Endothelial cell of umbilical vein (primary cell): Measurements from ENCODE around the gene ITPKB. TPM values are rescaled to one million over a fixed set of nuclear protein-coding genes. Genes with fewer than 3 reads are reported as not detected.

Source experiments
- BruUV-seq: library from RNA; stranded (reverse); fragments of 400-500 nt; replicated peaks from 2 replicates; lab custom pipeline; 2021; lab: Mats Ljungman, UMichigan
- CTCF ChIA-PET: fragments of 300-600, 350-600 bp; sonication (Branson Sonifier 250); formaldehyde crosslinking; loops from one replicate; lab custom pipeline; 2021; ENCODE audit warnings: antibody characterized with exemption, inconsistent platforms; lab: Charles Lee
- POLR2A ChIA-PET: fragments of 300-600, 350-600 bp; sonication (Branson Sonifier 250); formaldehyde crosslinking; loops from one replicate; lab custom pipeline; 2021; ENCODE audit warnings: antibody characterized with exemption, inconsistent platforms; lab: Charles Lee
- DNase-seq: peaks from one replicate; pipeline ENCODE4 v3.0.0-alpha.2; 2011; ENCODE audit warnings: low read depth, low spot score
- FAIRE-seq: peaks from 2 replicates; lab custom pipeline; 2011; peaks lifted over from hg19 to GRCh38; lab: Jason Lieb, UNC
- H2AFZ ChIP-seq: 2 replicates; pipeline ENCODE4 v1.6.0; 2012; ENCODE audit warnings: low read depth, low read length, control low read depth, inconsistent platforms
- H3K27ac ChIP-seq: 2 replicates; pipeline ENCODE4 v1.5.1; 2011; ENCODE audit warnings: low read depth, mild to moderate bottlenecking, control low read depth, low read length, moderate library complexity; ENCODE audit not compliant: insufficient read depth
- H3K27me3 ChIP-seq, 2 experiments: 2 replicates each; pipeline versions ENCODE4 v1.6.0 to v1.6.1; 2011; ENCODE audit warnings: low read length in 2 of 2, mixed read lengths in 1 of 2; ENCODE audit not compliant: control insufficient read depth in 2 of 2, insufficient read depth in 2 of 2
- H3K36me3 ChIP-seq, 2 experiments: 2 replicates in 1 of 2; 3 replicates in 1 of 2; pipeline ENCODE4 v1.5.1; 2011; ENCODE audit warnings: low read length in 2 of 2, mild to moderate bottlenecking in 1 of 2, moderate library complexity in 1 of 2; ENCODE audit not compliant: control insufficient read depth in 2 of 2, insufficient read depth in 2 of 2; ENCODE audit errors: extremely low read depth in 1 of 2
- H3K4me1 ChIP-seq: 3 replicates; pipeline ENCODE4 v1.5.1; 2011; ENCODE audit warnings: mild to moderate bottlenecking, low read length; ENCODE audit not compliant: control insufficient read depth, insufficient read depth; ENCODE audit errors: extremely low read depth
- H3K4me2 ChIP-seq: 2 replicates; pipeline ENCODE4 v1.6.1; 2011; ENCODE audit warnings: low read length, control low read depth, mixed read lengths; ENCODE audit not compliant: insufficient read depth
- H3K4me3 ChIP-seq, 3 experiments: fragments of 200-600 bp in 1 of 3; sonication (generic), shearing (Covaris generic) in 1 of 3; replicated peaks in 1 of 3; 2 replicates each; pipeline ENCODE4 v1.5.1; 2011 to 2016; ENCODE audit warnings: control low read depth in 3 of 3, low read length in 3 of 3, mild to moderate bottlenecking in 2 of 3, inconsistent platforms in 1 of 3, low read depth in 1 of 3, moderate library complexity in 1 of 3; ENCODE audit not compliant: insufficient read depth in 1 of 3
- H3K79me2 ChIP-seq: 2 replicates; pipeline ENCODE4 v1.6.0; 2012; ENCODE audit warnings: low read length, inconsistent platforms; ENCODE audit not compliant: control insufficient read depth, insufficient read depth
- H3K9ac ChIP-seq: replicated peaks from 2 replicates; pipeline ENCODE3; 2011; ENCODE audit warnings: low read length, control low read depth; ENCODE audit not compliant: insufficient read depth; ENCODE audit errors: extremely low read depth
- H3K9me1 ChIP-seq: replicated peaks from 3 replicates; pipeline ENCODE4 v1.6.0; 2011; ENCODE audit warnings: mild to moderate bottlenecking, low read length; ENCODE audit not compliant: control insufficient read depth, insufficient read depth; ENCODE audit errors: extremely low read depth
- H3K9me3 ChIP-seq: replicated peaks from 2 replicates; pipeline ENCODE4 v1.5.1; 2012; ENCODE audit warnings: low read length, inconsistent platforms; ENCODE audit not compliant: control insufficient read depth, insufficient read depth
- H4K20me1 ChIP-seq: replicated peaks from 2 replicates; pipeline ENCODE3; 2011; ENCODE audit warnings: mild to moderate bottlenecking, low read length; ENCODE audit not compliant: control insufficient read depth, insufficient read depth; ENCODE audit errors: extremely low read depth
- CTCF ChIP-seq, 2 donors: IDR thresholded peaks; 1 replicate in 1 of 2; 2 replicates in 1 of 2; pipeline ENCODE4 v1.5.1; 2011; ENCODE audit warnings: low read length in 2 of 2, mild to moderate bottlenecking in 2 of 2, moderate library complexity in 2 of 2, control low read depth in 1 of 2, inconsistent platforms in 1 of 2, low read depth in 1 of 2; ENCODE audit not compliant: insufficient read depth in 1 of 2; ENCODE audit errors: extremely low read depth in 1 of 2
- EZH2 ChIP-seq: IDR thresholded peaks from 2 replicates; pipeline ENCODE4 v1.6.1; 2012; ENCODE audit warnings: borderline replicate concordance, low read depth, mild to moderate bottlenecking, moderate library complexity, low read length, inconsistent platforms; ENCODE audit not compliant: severe bottlenecking
- FOS ChIP-seq: IDR thresholded peaks from 2 replicates; pipeline ENCODE4 v1.6.1; 2011; ENCODE audit warnings: mild to moderate bottlenecking, low read length, moderate library complexity, borderline replicate concordance; ENCODE audit not compliant: insufficient read depth
- GATA2 ChIP-seq: IDR thresholded peaks from 2 replicates; pipeline ENCODE4 v1.7.0; 2011; ENCODE audit warnings: low read depth, mild to moderate bottlenecking, moderate library complexity, mixed read lengths, low read length; ENCODE audit not compliant: insufficient read length, insufficient read depth
- JUN ChIP-seq: IDR thresholded peaks from 2 replicates; pipeline ENCODE4 v1.6.1; 2011; ENCODE audit warnings: borderline replicate concordance, low read depth; ENCODE audit not compliant: insufficient read length, insufficient read depth
- MYC ChIP-seq: IDR thresholded peaks from one replicate; pipeline ENCODE4 v1.6.1; 2011; ENCODE audit warnings: mild to moderate bottlenecking, low read depth, low read length
- POLR2A ChIP-seq: IDR thresholded peaks from 2 replicates; pipeline ENCODE4 v1.6.1; 2012; ENCODE audit warnings: low read depth, mild to moderate bottlenecking, control low read depth, low read length
- POLR2AphosphoS5 ChIP-seq: IDR thresholded peaks from 2 replicates; pipeline ENCODE4 v1.6.1; 2012; ENCODE audit warnings: low read depth, mild to moderate bottlenecking, control low read depth, low read length, moderate library complexity; ENCODE audit not compliant: insufficient read depth
- dilution Hi-C: fragments of 300-500 bp; cut with MboI; formaldehyde crosslinking; loops from one replicate; pipeline ENCODE4 v1.15.0; 2019; ENCODE audit warnings: low sequenced_read_pairs; ENCODE audit not compliant: extremely low pct_ligation_motif_present
- intact Hi-C: fragments of 100-400 bp; cut with micrococcal nuclease; formaldehyde crosslinking; loops from one replicate; pipeline ENCODE4 v1.10.0; 2022
- polyA plus RNA-seq, 4 experiments: library from polyadenylated mRNA; depleted of rRNA in 3 of 4; stranded (reverse) in 3 of 4; unstranded in 1 of 4; fragments of >200 nt; gene quantifications; 2 replicates each; pipeline versions ENCODE4 v1.2.1 to v1.2.3, GENCODE V29; 2011 to 2012; ENCODE audit warnings: missing spikeins in 1 of 4
- total RNA-seq: library from RNA; stranded (reverse); gene quantifications from 2 replicates; pipeline ENCODE4 v1.2.3, GENCODE V29; 2021
- TF ChIP-seq, protein P1 (sequence below): IDR thresholded peaks from 2 replicates; pipeline ENCODE4 v1.6.1; 2011; ENCODE audit not compliant: insufficient read depth, insufficient read length

The ITPKB gene
- total and polyA plus RNA-seq, 2 donors (not counting 3 experiments of a cell fraction or from before 2014, with no cell fraction given), result 7.7 to 34.8 TPM

GRCh38 chr1:226655251-226656163, 83.6 kb downstream of the ITPKB start:
- no peak for DNase-seq
- POLR2A ChIA-PET, result no interaction called here

More at GRCh38 chr1:226655251-226656163, 83.6 kb downstream of the ITPKB start:
- no peaks in the 10 kb centered on the region for H3K27me3 ChIP-seq
- no peak overlapping the region for H3K9ac ChIP-seq
- peaks cover 30% of the 10 kb centered on the region for H3K4me1 ChIP-seq
- FAIRE-seq, result no peak
- CTCF ChIA-PET, result interaction anchor here (0.7 to 1.5 kb wide), 2 partner anchors 27 to 84 kb away, joined by 3 read pairs; partner anchors contain the start of gene ITPKB
- no peak overlapping the region for H3K4me3 ChIP-seq
- H4K20me1 ChIP-seq, result no peaks in the 10 kb centered on the region
- no peaks in the 10 kb centered on the region for H3K9me3 ChIP-seq
- H3K79me2 ChIP-seq, result no peaks in the 10 kb centered on the region
- no peak overlapping the region for H2AFZ ChIP-seq
- no peaks in the 10 kb centered on the region for H3K36me3 ChIP-seq
- dilution Hi-C loops, result no loop called here
- TF ChIP-seq POLR2AphosphoS5 (no peak), EZH2 (no peak), GATA2 (no peak), JUN (no peak), CTCF (IDR thresholded peaks at IDR 0.05; ENCODE audit: extremely low read depth in 1 of 2, insufficient read depth in 1 of 2, low read depth in 1 of 2, low read length in 2 of 2) (no peak), POLR2A (no peak), FOS (no peak), MYC (no peak)
- TF ChIP-seq, protein P1, sequence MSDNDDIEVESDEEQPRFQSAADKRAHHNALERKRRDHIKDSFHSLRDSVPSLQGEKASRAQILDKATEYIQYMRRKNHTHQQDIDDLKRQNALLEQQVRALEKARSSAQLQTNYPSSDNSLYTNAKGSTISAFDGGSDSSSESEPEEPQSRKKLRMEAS, result no peak
- no peak overlapping the region for H3K4me2 ChIP-seq
- BruUV-seq, result no TSS peak
- H3K27ac ChIP-seq, result no peak overlapping the region
- intact Hi-C loops, result no loop called here
- H3K9me1 ChIP-seq, result no peaks in the 10 kb centered on the region
